T-cell (primary cell): ENCODE measurements around the gene LNPK. TPM values are rescaled to one million over a fixed set of nuclear protein-coding genes. Genes with fewer than 3 reads are reported as not detected.

Source experiments
- ATAC-seq, 4 experiments: fragments of 200-7000 bp in 3 of 4; fragments of 150-1000 bp in 1 of 4; cut with Tn5 transposase; replicated peaks in 1 of 4; 1 replicate in 3 of 4; 2 replicates in 1 of 4; pipeline ENCODE4 v1.10.0; 2021; ENCODE audit warnings: moderate library complexity in 3 of 4, mild to moderate bottlenecking in 2 of 4, moderate number of reproducible peaks in 1 of 4
- CTCF ChIA-PET, 2 donors: fragments of 300-600 bp; sonication (Branson Sonifier 250); formaldehyde crosslinking; loops; one replicate each; lab custom pipeline; 2022; ENCODE audit warnings: antibody characterized with exemption in 2 of 2; lab: Charles Lee
- POLR2A ChIA-PET, 2 donors: fragments of 300-600 bp; sonication (Branson Sonifier 250); formaldehyde crosslinking; loops; one replicate each; lab custom pipeline; 2022; ENCODE audit warnings: antibody characterized with exemption in 2 of 2; lab: Charles Lee
- DNase-seq, 35 experiments: peaks; one replicate each; pipeline versions ENCODE4 v3.0.0 to v3.0.0-alpha.2; 2013 to 2023
- H3K27ac ChIP-seq: one replicate; pipeline ENCODE4 v1.5.1; 2013; ENCODE audit warnings: low read length
- H3K27me3 ChIP-seq, 2 experiments: replicated peaks in 1 of 2; 1 replicate in 1 of 2; 2 replicates in 1 of 2; pipeline versions ENCODE4 v1.6.1 to v1.7.0; 2013; ENCODE audit warnings: low read length in 1 of 2, mixed read lengths in 1 of 2; ENCODE audit not compliant: control insufficient read depth in 2 of 2, insufficient read depth in 2 of 2; ENCODE audit errors: extremely low read depth in 1 of 2
- H3K36me3 ChIP-seq, 2 donors: 1 replicate in 1 of 2; 2 replicates in 1 of 2; pipeline versions ENCODE4 v1.6.1 to v1.7.0; 2013; ENCODE audit warnings: low read length in 1 of 2; ENCODE audit not compliant: control insufficient read depth in 2 of 2, insufficient read depth in 1 of 2; ENCODE audit errors: extremely low read depth in 1 of 2
- H3K4me1 ChIP-seq, 2 experiments: 1 replicate in 1 of 2; 2 replicates in 1 of 2; pipeline versions ENCODE4 v1.6.1 to v1.7.0; 2013; ENCODE audit warnings: low read length in 2 of 2, mixed read lengths in 1 of 2; ENCODE audit not compliant: insufficient read depth in 2 of 2, control insufficient read depth in 1 of 2; ENCODE audit errors: extremely low read depth in 1 of 2
- H3K4me3 ChIP-seq, 2 donors: 1 replicate in 1 of 2; 2 replicates in 1 of 2; pipeline versions ENCODE4 v1.5.1 to v1.7.0; 2013; ENCODE audit warnings: mild to moderate bottlenecking in 2 of 2, low read length in 1 of 2, moderate library complexity in 1 of 2; ENCODE audit not compliant: control insufficient read depth in 1 of 2; ENCODE audit errors: extremely low read depth in 1 of 2
- H3K9me3 ChIP-seq: 2 replicates; pipeline ENCODE4 v1.7.0; 2013
- H3K27ac Mint-ChIP-seq, 2 donors: one replicate each; pipeline ENCODE4 v1.8.0; 2020 to 2021; ENCODE audit warnings: mild to moderate bottlenecking in 2 of 2, mixed read lengths in 2 of 2
- H3K27me3 Mint-ChIP-seq, 2 donors: one replicate each; pipeline ENCODE4 v1.8.0; 2021 to 2022; ENCODE audit warnings: mixed read lengths in 2 of 2
- H3K36me3 Mint-ChIP-seq: one replicate; pipeline ENCODE4 v1.8.0; 2021; ENCODE audit warnings: mixed read lengths
- H3K4me1 Mint-ChIP-seq, 3 donors: one replicate each; pipeline ENCODE4 v1.8.0; 2020 to 2022; ENCODE audit warnings: mixed read lengths in 3 of 3, mild to moderate bottlenecking in 1 of 3
- H3K4me3 Mint-ChIP-seq, 3 donors: one replicate each; pipeline ENCODE4 v1.8.0; 2020 to 2022; ENCODE audit warnings: mild to moderate bottlenecking in 3 of 3, mixed read lengths in 3 of 3, moderate library complexity in 3 of 3
- H3K9me3 Mint-ChIP-seq, 3 donors: one replicate each; pipeline ENCODE4 v1.8.0; 2020 to 2022; ENCODE audit warnings: mixed read lengths in 3 of 3
- WGBS: methylation state at CpG from one replicate; pipeline ENCODE4 v1.1.5; 2013; ENCODE audit warnings: missing lambda C conversion rate; ENCODE audit not compliant: insufficient coverage; 5-methylcytosine and 5-hydroxymethylcytosine counted together
- total RNA-seq, 35 experiments: library from RNA in 6 of 35; stranded (reverse) in 6 of 35; fragments of 120-200 nt in 1 of 35; gene quantifications; one replicate each; pipeline versions ENCODE4 v1.2.1 to v1.2.4 and lab custom pipeline; 2013 to 2026

The LNPK gene
- total RNA-seq, 5 donors from 2014 or later (not counting 1 experiment from before 2014, with no cell fraction given) = 19.2 to 28.2 (median 22.1) TPM

DNA sequence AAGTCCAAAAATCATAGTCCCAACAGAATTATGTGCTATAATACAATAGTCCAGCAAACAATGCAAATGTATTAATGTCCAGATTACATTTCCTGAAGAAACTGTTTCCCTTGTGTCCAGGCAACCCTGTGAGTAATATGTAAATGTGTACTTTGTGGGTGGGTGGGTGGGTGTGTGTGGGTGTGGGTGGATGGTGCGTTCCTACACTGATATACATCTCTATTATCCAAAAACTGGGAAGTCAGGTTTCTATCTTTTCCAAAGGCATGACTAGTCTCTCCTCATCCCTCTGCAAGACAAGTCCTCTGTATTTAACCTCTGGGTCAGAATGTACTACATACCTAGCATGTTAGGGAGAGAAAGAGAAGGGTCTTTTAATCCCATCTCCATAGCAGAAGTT, 71.6 kb downstream of the LNPK start:
- no peaks in the 10 kb centered on the region for H3K9me3 Mint-ChIP-seq
- no peak for DNase-seq
- Histone ChIP-seq H3K27ac (no peak overlapping the region), H3K4me3 (no peak overlapping the region), H3K4me1 (no peaks in the 10 kb centered on the region), H3K27me3 (no peaks in the 10 kb centered on the region), H3K9me3 (no peaks in the 10 kb centered on the region), H3K36me3 (peaks cover 0 to 8% of the 10 kb centered on the region in 2 donors)
- H3K27me3 Mint-ChIP-seq = no peaks in the 10 kb centered on the region
- H3K36me3 Mint-ChIP-seq = peaks cover 48% of the 10 kb centered on the region
- POLR2A ChIA-PET = no interaction called here
- H3K4me3 Mint-ChIP-seq = no peak overlapping the region
- CTCF ChIA-PET = no interaction called here
- H3K4me1 Mint-ChIP-seq = no peaks in the 10 kb centered on the region
- no peak overlapping the region for H3K27ac Mint-ChIP-seq
- no peak for ATAC-seq
- no CpG with 5 or more reads among the region's 1 CpG for WGBS

DNA sequence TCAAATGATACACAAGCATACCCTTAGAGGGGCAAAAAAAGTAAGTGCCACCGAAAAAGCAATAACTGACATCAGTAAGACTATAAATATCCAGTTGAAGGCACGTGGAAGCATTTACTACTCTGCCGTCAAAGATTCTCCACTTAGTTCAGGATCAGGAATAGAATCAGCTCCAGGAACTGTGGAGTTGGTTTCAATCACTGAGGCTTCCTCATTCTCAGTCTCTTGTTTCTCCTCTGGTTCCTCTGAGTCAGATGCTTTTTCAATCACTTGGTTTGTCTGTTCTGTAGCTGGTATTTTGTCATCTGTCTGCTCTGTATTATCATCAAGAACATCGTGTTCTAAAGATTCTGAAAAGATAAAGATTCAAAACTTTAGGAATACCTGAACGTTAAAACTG, 72.2 kb downstream of the LNPK start:
- Histone ChIP-seq H3K4me3 (no peak overlapping the region), H3K4me1 (no peaks in the 10 kb centered on the region), H3K36me3 (peaks cover 0 to 2% of the 10 kb centered on the region in 2 donors), H3K27me3 (no peaks in the 10 kb centered on the region), H3K9me3 (no peaks in the 10 kb centered on the region), H3K27ac (no peak overlapping the region)
- Mint-ChIP-seq H3K36me3 (peaks cover 49% of the 10 kb centered on the region), H3K4me1 (no peaks in the 10 kb centered on the region), H3K4me3 (no peak overlapping the region), H3K27me3 (no peaks in the 10 kb centered on the region), H3K9me3 (no peaks in the 10 kb centered on the region), H3K27ac (no peak overlapping the region)
- ChIA-PET CTCF (no interaction called here), POLR2A (no interaction called here)
- WGBS = 100% methylated on average over 2 of the region's 5 CpGs
- no peak for ATAC-seq
- DNase-seq = no peak

DNA sequence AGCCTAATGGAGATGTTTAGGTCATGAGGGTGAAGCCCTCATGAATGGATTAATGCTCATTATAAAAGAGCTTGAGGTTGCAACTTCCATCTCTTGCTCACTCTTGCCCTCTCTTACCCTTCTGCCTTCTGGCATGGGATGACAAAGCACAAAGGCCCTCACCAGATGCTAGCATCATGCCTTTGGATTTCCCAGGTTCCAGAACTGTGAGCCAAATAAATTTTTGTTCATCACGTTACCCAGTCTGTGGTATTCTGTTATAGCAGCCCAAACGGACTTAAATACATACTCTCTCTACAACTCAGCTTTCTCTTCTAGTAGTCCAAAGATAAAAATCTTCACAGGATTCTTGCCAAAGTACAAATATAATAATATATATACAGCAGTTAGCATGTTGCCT, 75.8 kb downstream of the LNPK start:
- Mint-ChIP-seq H3K27ac (no peak overlapping the region), H3K4me1 (no peaks in the 10 kb centered on the region), H3K9me3 (no peaks in the 10 kb centered on the region), H3K36me3 (peaks cover 38% of the 10 kb centered on the region), H3K4me3 (no peak overlapping the region), H3K27me3 (no peaks in the 10 kb centered on the region)
- H3K36me3 ChIP-seq = no peaks in the 10 kb centered on the region
- DNase-seq (no peak), ATAC-seq (no peak)
- no CpG with 5 or more reads among the region's 2 CpGs for WGBS
- ChIA-PET POLR2A (no interaction called here), CTCF (no interaction called here)
- H3K4me1 ChIP-seq = no peaks in the 10 kb centered on the region
- no peak overlapping the region for H3K27ac ChIP-seq
- no peaks in the 10 kb centered on the region for H3K9me3 ChIP-seq
- H3K27me3 ChIP-seq = no peaks in the 10 kb centered on the region
- H3K4me3 ChIP-seq = no peak overlapping the region

DNA sequence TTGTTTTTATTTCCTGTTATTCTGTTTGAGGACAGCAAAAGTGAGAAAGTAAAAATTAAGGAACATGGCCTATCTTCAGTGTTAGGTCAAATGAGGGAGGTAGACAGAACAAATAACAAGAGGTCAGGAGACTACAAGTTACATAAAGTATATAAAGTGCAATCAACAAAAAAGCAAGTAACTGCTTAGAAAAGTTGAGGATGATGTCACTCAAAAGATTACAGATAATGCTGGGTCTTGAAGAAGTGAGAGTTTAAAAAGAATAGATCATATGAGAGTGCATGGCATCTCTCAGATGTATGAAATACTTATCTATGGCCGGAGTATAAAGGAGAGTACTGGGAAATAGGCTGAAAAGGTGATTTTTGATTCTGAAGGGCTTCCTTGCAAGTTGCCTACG, 79.9 kb downstream of the LNPK start:
- Mint-ChIP-seq H3K27me3 (no peaks in the 10 kb centered on the region), H3K9me3 (no peaks in the 10 kb centered on the region), H3K36me3 (peaks cover 18% of the 10 kb centered on the region), H3K4me1 (no peaks in the 10 kb centered on the region), H3K27ac (no peak overlapping the region), H3K4me3 (no peak overlapping the region)
- ATAC-seq (no peak), DNase-seq (no peak)
- CTCF ChIA-PET = interaction anchor here in 1 of 2 donors (0.6 kb wide), 1 partner anchor 354 kb away, joined by 3 read pairs; no protein-coding TSS in a partner anchor
- Histone ChIP-seq H3K4me3 (no peak overlapping the region), H3K27ac (no peak overlapping the region), H3K9me3 (no peaks in the 10 kb centered on the region), H3K36me3 (no peaks in the 10 kb centered on the region), H3K4me1 (no peaks in the 10 kb centered on the region), H3K27me3 (no peaks in the 10 kb centered on the region)
- POLR2A ChIA-PET = no interaction called here
- WGBS = 100% methylated on average over 2 of the region's 2 CpGs

DNA sequence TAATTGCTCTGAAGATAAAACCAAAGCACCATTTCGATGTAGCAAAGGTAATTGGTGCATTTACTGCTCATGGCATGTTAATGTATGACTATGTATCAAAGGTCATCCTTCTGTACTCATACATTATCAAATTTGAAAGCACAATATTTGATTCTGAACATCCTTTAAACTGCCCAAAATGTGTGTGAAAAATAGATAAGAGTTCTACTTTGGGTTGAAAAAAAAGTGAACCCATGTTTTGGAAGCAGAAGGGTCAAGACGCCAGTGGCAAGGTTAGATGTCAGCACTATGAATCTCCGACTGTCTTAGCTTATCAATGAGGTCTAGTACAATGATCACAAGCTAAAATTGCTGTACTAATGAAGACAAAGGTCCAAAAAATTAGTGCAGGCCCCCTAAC, 83.1 kb downstream of the LNPK start:
- Mint-ChIP-seq H3K36me3 (no peaks in the 10 kb centered on the region), H3K27me3 (peaks cover 0 to 9% of the 10 kb centered on the region in 2 donors), H3K9me3 (no peaks in the 10 kb centered on the region), H3K27ac (no peak overlapping the region), H3K4me1 (no peaks in the 10 kb centered on the region), H3K4me3 (no peak overlapping the region)
- ATAC-seq (no peak), DNase-seq (no peak)
- CTCF ChIA-PET = no interaction called here
- Histone ChIP-seq H3K9me3 (no peaks in the 10 kb centered on the region), H3K27me3 (peaks cover 0 to 7% of the 10 kb centered on the region in 2 experiments), H3K4me3 (no peak overlapping the region), H3K4me1 (no peaks in the 10 kb centered on the region), H3K36me3 (no peaks in the 10 kb centered on the region), H3K27ac (no peak overlapping the region)
- 100% methylated on average over 2 of the region's 3 CpGs for WGBS
- POLR2A ChIA-PET = no interaction called here

DNA sequence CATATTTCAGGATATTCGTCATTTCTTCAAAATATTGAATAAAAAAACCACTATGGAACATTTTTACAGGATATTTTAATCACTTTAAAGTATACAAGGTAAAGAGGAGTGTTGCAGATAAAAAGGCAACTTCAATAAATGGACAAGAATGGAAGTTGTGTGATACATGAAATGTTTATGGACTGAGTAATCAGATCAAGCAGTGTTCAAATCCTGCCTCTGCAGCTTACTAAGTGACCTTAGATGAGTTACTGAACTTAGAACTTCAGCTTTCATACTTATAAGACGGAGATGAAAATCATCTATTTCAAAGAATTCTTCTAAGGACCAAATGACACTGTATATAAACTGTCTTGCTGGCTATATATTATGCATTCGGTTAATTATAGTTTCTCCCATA, 87.2 kb downstream of the LNPK start:
- Mint-ChIP-seq H3K27me3 (peaks cover 9 to 31% of the 10 kb centered on the region in 2 donors), H3K4me3 (no peak overlapping the region), H3K27ac (no peak overlapping the region), H3K4me1 (no peaks in the 10 kb centered on the region), H3K9me3 (peaks cover 0 to 12% (median 0%) of the 10 kb centered on the region in 3 donors), H3K36me3 (no peaks in the 10 kb centered on the region)
- no peak overlapping the region for H3K4me3 ChIP-seq
- ATAC-seq (no peak), DNase-seq (no peak)
- H3K36me3 ChIP-seq = no peaks in the 10 kb centered on the region
- peaks cover 0 to 13% of the 10 kb centered on the region in 2 experiments for H3K27me3 ChIP-seq
- no CpG with 5 or more reads among the region's 3 CpGs for WGBS
- POLR2A ChIA-PET = no interaction called here
- H3K4me1 ChIP-seq = no peaks in the 10 kb centered on the region
- CTCF ChIA-PET = no interaction called here
- no peak overlapping the region for H3K27ac ChIP-seq
- H3K9me3 ChIP-seq = no peaks in the 10 kb centered on the region
